ENCODE data around the gene GET3.

The GET3 gene

GRCh38 chr19:12772323-12772722 is 35.0 kb downstream of the GET3 start:
- no peaks in the 10 kb centered on the region for H3K79me2 ChIP-seq (ENCODE audit: insufficient read depth, low read length)
- no peak for ATAC-seq (ENCODE audit: insufficient read depth, low read depth)
- no peak overlapping the region for H3K9ac ChIP-seq (ENCODE audit: low read depth, low read length)
- no peak overlapping the region for H2AFZ ChIP-seq (ENCODE audit: low read depth, low read length)
- H3K27ac ChIP-seq (ENCODE audit: low read length) = no peak overlapping the region
- H3K4me2 ChIP-seq (ENCODE audit: insufficient read depth, low read length) = no peak overlapping the region
- TF ChIP-seq CTCF (IDR thresholded peaks at IDR 0.05; ENCODE audit: borderline replicate concordance, extremely low read depth, low read length, poor library complexity, severe bottlenecking) = no peak
- TF ChIP-seq EZH2 (IDR thresholded peaks at IDR 0.05; ENCODE audit: borderline replicate concordance, low read depth, low read length, severe bottlenecking) = no peak
- H4K20me1 ChIP-seq (ENCODE audit: insufficient read depth, low read length) = no peaks in the 10 kb centered on the region
- H3K27me3 ChIP-seq (ENCODE audit: insufficient read depth, low read length, poor library complexity) = no peaks in the 10 kb centered on the region
- H3K9me3 ChIP-seq (ENCODE audit: insufficient read depth, low read length, severe bottlenecking) = no peaks in the 10 kb centered on the region
- no peak overlapping the region for H3K4me3 ChIP-seq (ENCODE audit: low read depth in 1 of 2, low read length in 2 of 2)
- peaks cover 19% of the 10 kb centered on the region for H3K4me1 ChIP-seq (ENCODE audit: insufficient read depth, low read length)
- DNase-seq = no peak
- H3K36me3 ChIP-seq (ENCODE audit: insufficient read depth, low read length) = no peaks in the 10 kb centered on the region

GRCh38 chr19:12773571-12773970 is 36.3 kb downstream of the GET3 start:
- DNase-seq (no peak), ATAC-seq (ENCODE audit: insufficient read depth, low read depth) (no peak)
- H3K4me2 ChIP-seq (ENCODE audit: insufficient read depth, low read length) = no peak overlapping the region
- no peak overlapping the region for H3K9ac ChIP-seq (ENCODE audit: low read depth, low read length)
- no peaks in the 10 kb centered on the region for H3K79me2 ChIP-seq (ENCODE audit: insufficient read depth, low read length)
- no peaks in the 10 kb centered on the region for H4K20me1 ChIP-seq (ENCODE audit: insufficient read depth, low read length)
- no peak overlapping the region for H2AFZ ChIP-seq (ENCODE audit: low read depth, low read length)
- no peaks in the 10 kb centered on the region for H3K9me3 ChIP-seq (ENCODE audit: insufficient read depth, low read length, severe bottlenecking)
- no peak overlapping the region for H3K27ac ChIP-seq (ENCODE audit: low read length)
- H3K4me1 ChIP-seq (ENCODE audit: insufficient read depth, low read length) = peaks cover 32% of the 10 kb centered on the region
- TF ChIP-seq EZH2 (IDR thresholded peaks at IDR 0.05; ENCODE audit: borderline replicate concordance, low read depth, low read length, severe bottlenecking) (no peak), CTCF (IDR thresholded peaks at IDR 0.05; ENCODE audit: borderline replicate concordance, extremely low read depth, low read length, poor library complexity, severe bottlenecking) (peak; percentile 45)
- H3K27me3 ChIP-seq (ENCODE audit: insufficient read depth, low read length, poor library complexity) = no peaks in the 10 kb centered on the region
- H3K36me3 ChIP-seq (ENCODE audit: insufficient read depth, low read length) = no peaks in the 10 kb centered on the region
- no peak overlapping the region for H3K4me3 ChIP-seq (ENCODE audit: low read depth in 1 of 2, low read length in 2 of 2)

GRCh38 chr19:12774588-12775555 is 37.6 kb downstream of the GET3 start, which contains the start of gene HOOK2:
TSS of gene HOOK2 (minus strand) at chr19:12775552. CDS start at chr19:12775449, 103 bp downstream.
- peak within 1 kb of the TSS; percentile 77 for H3K9ac ChIP-seq (ENCODE audit: low read depth, low read length)
- H4K20me1 ChIP-seq (ENCODE audit: insufficient read depth, low read length) = no peaks in the 10 kb centered on the region
- H3K4me1 ChIP-seq (ENCODE audit: insufficient read depth, low read length) = peaks cover 42% of the 10 kb centered on the region
- H3K36me3 ChIP-seq (ENCODE audit: insufficient read depth, low read length) = no peaks in the 10 kb centered on the region
- H3K4me2 ChIP-seq (ENCODE audit: insufficient read depth, low read length) = peak within 1 kb of the TSS; percentile 100
- ATAC-seq (ENCODE audit: insufficient read depth, low read depth) (no peak), DNase-seq (no peak)
- peak within 1 kb of the TSS; percentile 69 for H3K27ac ChIP-seq (ENCODE audit: low read length)
- H3K27me3 ChIP-seq (ENCODE audit: insufficient read depth, low read length, poor library complexity) = no peaks in the 10 kb centered on the region
- peak within 1 kb of the TSS; percentile 89 for H2AFZ ChIP-seq (ENCODE audit: low read depth, low read length)
- no peaks in the 10 kb centered on the region for H3K9me3 ChIP-seq (ENCODE audit: insufficient read depth, low read length, severe bottlenecking)
- H3K79me2 ChIP-seq (ENCODE audit: insufficient read depth, low read length) = no peaks in the 10 kb centered on the region
- peak within 1 kb of the TSS; percentile 37 to 91; a peak in 3 of 4 replicates for H3K4me3 ChIP-seq (ENCODE audit: low read depth in 1 of 2, low read length in 2 of 2)
- no peak for TF ChIP-seq EZH2 (IDR thresholded peaks at IDR 0.05; ENCODE audit: borderline replicate concordance, low read depth, low read length, severe bottlenecking)
- TF ChIP-seq CTCF (IDR thresholded peaks at IDR 0.05; ENCODE audit: borderline replicate concordance, extremely low read depth, low read length, poor library complexity, severe bottlenecking) = no peak

All from DND-41 (cell line).